Kidney (tissue), 14 donors: ENCODE measurements around the gene CAMTA1. TPM values are rescaled to one million over a fixed set of nuclear protein-coding genes. Genes with fewer than 3 reads are reported as not detected.
A peak's percentile ranks its signal among the peaks of the same experiment; 100 is the strongest.

ENCODE experiments used
- DNase-seq, 5 donors: peaks; one replicate each; pipeline ENCODE4 v3.0.0-alpha.2; 2013 to 2020
- FAIRE-seq: peaks from 2 replicates; lab custom pipeline; 2012; peaks lifted over from hg19 to GRCh38; lab: Jason Lieb, UNC
- H3K27ac ChIP-seq, 2 donors: one replicate each; pipeline ENCODE4 v1.7.0; 2013; ENCODE audit warnings: low read depth in 2 of 2, low read length in 2 of 2, inconsistent platforms in 1 of 2
- H3K27me3 ChIP-seq: one replicate; pipeline ENCODE4 v1.7.1; 2013; ENCODE audit warnings: low read length, inconsistent platforms; ENCODE audit not compliant: control insufficient read depth, insufficient read depth
- H3K36me3 ChIP-seq, 3 donors: one replicate each; pipeline versions ENCODE4 v1.7.0 to v1.7.1; 2013; ENCODE audit warnings: low read length in 3 of 3, control low read depth in 1 of 3, inconsistent platforms in 1 of 3; ENCODE audit not compliant: insufficient read depth in 3 of 3, control insufficient read depth in 2 of 3
- H3K4me1 ChIP-seq, 3 donors: one replicate each; pipeline versions ENCODE4 v1.7.0 to v1.7.1; 2013; ENCODE audit warnings: low read length in 3 of 3, inconsistent platforms in 1 of 3, low read depth in 1 of 3; ENCODE audit not compliant: control insufficient read depth in 2 of 3, insufficient read depth in 2 of 3
- H3K4me3 ChIP-seq, 3 donors: one replicate each; pipeline versions ENCODE4 v1.7.0 to v1.8.1; 2013; ENCODE audit warnings: low read length in 3 of 3, control low read depth in 1 of 3, inconsistent platforms in 1 of 3
- H3K9ac ChIP-seq, 3 donors: one replicate each; pipeline versions ENCODE4 v1.7.0 to v1.7.1; 2013; ENCODE audit warnings: low read length in 3 of 3, control low read depth in 1 of 3, inconsistent platforms in 1 of 3
- H3K9me3 ChIP-seq, 3 donors: one replicate each; pipeline versions ENCODE4 v1.7.0 to v1.7.1; 2013; ENCODE audit warnings: low read length in 3 of 3, control low read depth in 1 of 3, inconsistent platforms in 1 of 3; ENCODE audit not compliant: control insufficient read depth in 2 of 3, insufficient read depth in 1 of 3
- intact Hi-C: fragments of 100-400 bp; cut with DNase I; formaldehyde crosslinking; loops from one replicate; pipeline ENCODE4 v1.11.1; 2022
- polyA plus RNA-seq: library from polyadenylated mRNA; stranded (reverse); fragments of 350-450 nt; fragmentation: Illumina TruSeq; extraction: RNeasy Lipid Tissue Mini Kit (QIAGEN cat#74804); gene quantifications from one replicate; pipeline ENCODE4 v1.2.3, GENCODE V29; 2014; ENCODE audit warnings: low read depth, low replicate concordance; ENCODE audit not compliant: insufficient read depth
- total RNA-seq: library from RNA; stranded (reverse); fragmentation: NEBNext Ultra II Directional; extraction: Animal tissue kit (Norgen Biotek cat#: 25700); gene quantifications from one replicate; pipeline ENCODE4 v1.2.1, GENCODE V29; 2021
- TF ChIP-seq, protein P1 (sequence below): IDR thresholded peaks from 3 replicates; pipeline ENCODE4 v1.5.1; 2012; ENCODE audit warnings: mild to moderate bottlenecking, moderate library complexity, borderline replicate concordance; ENCODE audit not compliant: insufficient read depth; ENCODE audit errors: extremely low read depth
- donor health status: control.
- donor health status: control.
- donor health status: control.
- donor health status: control.
- donor health status: control.
- donor health status: DM: yes; HTN: yes; CAD: no.
- donor health status: Normal renal cell carcinoma (clear cell type).

The CAMTA1 gene
- total and polyA plus RNA-seq, 2 donors from 2014 or later = 79.0 to 170 TPM

GRCh38 chr1:7516341-7516740 is 731.1 kb downstream of the CAMTA1 start:
- H3K4me3 ChIP-seq = no peak overlapping the region
- TF ChIP-seq, protein P1, sequence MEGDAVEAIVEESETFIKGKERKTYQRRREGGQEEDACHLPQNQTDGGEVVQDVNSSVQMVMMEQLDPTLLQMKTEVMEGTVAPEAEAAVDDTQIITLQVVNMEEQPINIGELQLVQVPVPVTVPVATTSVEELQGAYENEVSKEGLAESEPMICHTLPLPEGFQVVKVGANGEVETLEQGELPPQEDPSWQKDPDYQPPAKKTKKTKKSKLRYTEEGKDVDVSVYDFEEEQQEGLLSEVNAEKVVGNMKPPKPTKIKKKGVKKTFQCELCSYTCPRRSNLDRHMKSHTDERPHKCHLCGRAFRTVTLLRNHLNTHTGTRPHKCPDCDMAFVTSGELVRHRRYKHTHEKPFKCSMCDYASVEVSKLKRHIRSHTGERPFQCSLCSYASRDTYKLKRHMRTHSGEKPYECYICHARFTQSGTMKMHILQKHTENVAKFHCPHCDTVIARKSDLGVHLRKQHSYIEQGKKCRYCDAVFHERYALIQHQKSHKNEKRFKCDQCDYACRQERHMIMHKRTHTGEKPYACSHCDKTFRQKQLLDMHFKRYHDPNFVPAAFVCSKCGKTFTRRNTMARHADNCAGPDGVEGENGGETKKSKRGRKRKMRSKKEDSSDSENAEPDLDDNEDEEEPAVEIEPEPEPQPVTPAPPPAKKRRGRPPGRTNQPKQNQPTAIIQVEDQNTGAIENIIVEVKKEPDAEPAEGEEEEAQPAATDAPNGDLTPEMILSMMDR = no peak
- H3K9ac ChIP-seq = no peak overlapping the region
- H3K4me1 ChIP-seq = no peaks in the 10 kb centered on the region
- no peak overlapping the region for H3K27ac ChIP-seq
- FAIRE-seq = no peak
- H3K36me3 ChIP-seq = no peaks in the 10 kb centered on the region
- no peaks in the 10 kb centered on the region for H3K9me3 ChIP-seq
- intact Hi-C loops = no loop called here
- H3K27me3 ChIP-seq = no peaks in the 10 kb centered on the region
- DNase-seq = peak in 1 of 5 donors; percentile 69

- no peak overlapping the region for H3K27ac ChIP-seq
- no peaks in the 10 kb centered on the region for H3K27me3 ChIP-seq
- intact Hi-C loops = no loop called here
- no peaks in the 10 kb centered on the region for H3K9me3 ChIP-seq
- no peaks in the 10 kb centered on the region for H3K4me1 ChIP-seq
- H3K9ac ChIP-seq = no peak overlapping the region
- H3K36me3 ChIP-seq = no peaks in the 10 kb centered on the region
- FAIRE-seq (no peak), DNase-seq (no peak)
- H3K4me3 ChIP-seq = no peak overlapping the region
- TF ChIP-seq, protein P1 = no peak
These were observed 731.7 kb downstream of the CAMTA1 start for GRCh38 chr1:7516929-7517328.

DNA sequence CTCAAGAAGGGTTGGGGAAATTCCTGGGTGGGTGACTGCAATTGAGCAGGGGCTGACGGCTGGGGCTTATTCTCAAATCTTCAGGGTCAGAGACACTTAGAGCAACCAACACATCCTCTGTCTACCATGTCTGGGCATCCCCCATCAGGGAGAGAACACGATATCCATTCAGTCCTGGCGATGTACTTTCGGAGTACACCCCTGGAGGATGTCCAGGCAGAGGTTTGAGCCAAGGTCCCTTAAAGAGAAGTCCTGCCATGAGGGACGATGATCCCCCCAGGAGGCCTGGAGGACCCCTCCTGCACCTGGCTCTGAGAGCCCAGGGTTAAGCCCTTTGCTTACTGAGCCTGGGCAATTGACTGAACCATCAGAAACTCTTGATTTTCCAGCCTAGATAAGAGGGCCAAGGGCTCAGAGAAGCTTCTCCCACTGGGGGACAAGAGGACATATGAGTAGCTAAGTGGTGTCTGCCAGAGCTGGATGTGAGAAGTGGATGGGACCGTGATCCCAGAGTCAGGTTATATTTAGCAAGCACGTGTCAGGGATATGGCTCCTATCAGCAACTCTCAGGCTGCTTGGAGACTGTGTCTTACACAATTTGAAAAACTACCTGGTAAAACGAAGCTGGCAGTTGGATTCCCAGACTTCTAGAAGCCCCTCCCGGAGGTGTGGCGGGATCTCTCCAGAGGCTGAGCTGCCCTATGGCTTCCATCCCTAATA is 732.5 kb downstream of the CAMTA1 start:
- DNase-seq (no peak), FAIRE-seq (no peak)
- H3K27ac ChIP-seq = no peak overlapping the region
- H3K36me3 ChIP-seq = no peaks in the 10 kb centered on the region
- no peak overlapping the region for H3K4me3 ChIP-seq
- TF ChIP-seq, protein P1 = no peak
- no peaks in the 10 kb centered on the region for H3K9me3 ChIP-seq
- H3K9ac ChIP-seq = no peak overlapping the region
- intact Hi-C loops = no loop called here
- H3K4me1 ChIP-seq = no peaks in the 10 kb centered on the region
- H3K27me3 ChIP-seq = no peaks in the 10 kb centered on the region

DNA sequence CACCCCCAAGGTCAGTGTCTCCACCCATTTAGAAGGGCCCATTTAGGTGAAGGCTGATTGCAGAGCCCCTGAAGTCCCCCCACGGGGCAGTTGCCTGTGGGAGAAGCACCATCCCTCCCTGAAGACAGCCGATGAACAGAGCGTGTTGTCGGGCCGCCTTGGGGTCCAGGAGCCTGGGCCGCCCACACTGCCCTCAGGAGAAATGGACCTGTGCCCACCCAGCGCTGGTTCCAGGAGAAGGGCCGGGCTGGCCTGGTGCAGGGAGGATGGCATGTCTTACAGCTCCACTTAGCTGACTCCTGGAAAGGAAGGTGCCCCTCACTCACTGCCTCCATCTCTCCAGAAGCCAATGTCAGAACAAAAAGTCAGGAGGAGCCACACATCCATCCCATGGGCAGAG is 733.2 kb downstream of the CAMTA1 start:
- H3K4me1 ChIP-seq = no peaks in the 10 kb centered on the region
- no peaks in the 10 kb centered on the region for H3K27me3 ChIP-seq
- no peak for FAIRE-seq
- DNase-seq = peak in 1 of 5 donors; percentile 58
- TF ChIP-seq, protein P1 = no peak
- H3K36me3 ChIP-seq = no peaks in the 10 kb centered on the region
- H3K9me3 ChIP-seq = no peaks in the 10 kb centered on the region
- no peak overlapping the region for H3K27ac ChIP-seq
- no peak overlapping the region for H3K4me3 ChIP-seq
- H3K9ac ChIP-seq = no peak overlapping the region
- intact Hi-C loops = no loop called here
